DMS153 treated with DMSO at 0.1 percent for 48 hours (cell line): ENCODE data around the gene DCTD.

ENCODE experiments used
- DNase-seq: peaks from one replicate; lab custom pipeline; 2025; ENCODE audit not compliant: unreplicated experiment; lab: John Stamatoyannopoulos, UW

The DCTD gene

DNA sequence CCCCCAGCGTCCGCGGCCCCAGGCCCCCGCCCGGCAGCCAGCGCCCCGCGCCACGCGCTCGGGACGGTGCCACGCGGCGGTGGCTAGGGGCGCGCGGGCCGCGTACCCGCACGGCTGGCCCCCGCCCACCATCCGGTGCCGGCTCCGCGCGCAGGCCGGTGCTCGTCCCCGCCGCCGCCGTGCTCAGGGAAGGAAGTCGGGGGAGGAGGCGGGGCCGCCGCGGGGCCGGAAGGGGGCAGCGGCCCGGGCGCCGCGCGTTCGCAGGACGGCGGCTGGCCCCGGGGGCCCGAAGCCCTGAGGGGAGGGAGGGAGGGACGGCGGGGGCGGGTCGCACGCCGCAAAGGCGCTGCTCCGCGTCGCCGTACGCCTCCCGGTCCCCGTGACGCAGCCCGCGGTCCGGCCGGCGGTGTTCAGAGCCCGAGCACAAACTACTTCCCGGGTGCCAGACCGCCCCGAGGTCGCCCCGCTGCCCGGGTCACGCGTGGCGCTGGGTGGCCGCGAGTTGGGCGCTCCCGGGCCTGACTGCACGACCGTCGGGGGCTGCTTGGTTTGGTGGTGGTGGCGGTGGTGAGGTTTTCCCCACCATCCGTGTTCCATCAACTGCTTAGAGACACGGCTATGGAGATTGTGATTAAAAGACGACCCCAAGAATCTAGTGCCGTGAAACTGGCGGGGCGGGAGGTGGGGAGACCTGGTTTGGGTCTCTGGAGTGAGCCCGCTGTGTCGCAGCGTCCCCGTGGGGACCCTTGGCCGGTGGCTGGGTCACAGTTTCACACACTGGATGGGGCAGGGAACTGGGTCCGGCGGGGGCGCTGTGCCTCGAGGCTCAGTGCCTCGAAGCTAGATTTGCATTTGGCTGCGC, at the start of gene DCTD:
TSS of gene DCTD (minus strand) at position 205 of the 862 bp plus-strand sequence. CDS start 1,818 bp downstream, outside the sequence.
- DNase-seq = peak; percentile 79

DNA sequence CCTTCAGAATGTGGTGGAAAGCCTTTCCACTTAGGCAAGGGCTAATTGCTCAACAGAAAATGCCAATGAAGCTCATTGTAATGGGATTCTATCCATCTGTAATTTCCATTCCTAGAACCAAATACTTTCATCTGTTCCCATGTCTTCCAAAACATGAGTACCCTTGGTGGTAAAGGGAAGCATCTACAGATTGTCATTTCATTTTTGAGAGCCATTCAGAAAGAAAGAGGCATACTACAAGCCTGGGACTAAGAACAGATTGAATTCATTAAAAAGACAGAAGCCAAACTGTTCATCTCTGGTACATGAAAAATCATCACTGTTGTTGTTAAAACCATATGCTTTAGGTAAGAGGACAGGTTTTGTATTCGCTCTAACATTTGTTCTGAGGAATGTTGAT, 43.6 kb upstream of the DCTD start:
- DNase-seq = no peak

DNA sequence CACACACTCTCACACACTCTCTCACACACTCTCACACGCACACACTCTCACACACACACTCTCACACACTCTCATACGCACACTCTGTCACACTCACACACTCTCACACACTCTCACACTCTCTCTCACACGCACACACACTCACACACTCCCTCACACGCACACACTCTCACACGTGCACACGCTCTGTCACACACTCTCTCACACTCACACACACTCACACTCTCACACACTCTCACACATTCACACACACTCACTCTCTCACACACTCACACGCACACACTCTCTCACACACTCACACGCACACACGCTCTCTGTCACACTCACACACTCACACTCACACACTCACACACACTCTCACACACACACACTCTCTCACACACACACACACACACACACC, 43.0 kb upstream of the DCTD start:
- DNase-seq = no peak

DNA sequence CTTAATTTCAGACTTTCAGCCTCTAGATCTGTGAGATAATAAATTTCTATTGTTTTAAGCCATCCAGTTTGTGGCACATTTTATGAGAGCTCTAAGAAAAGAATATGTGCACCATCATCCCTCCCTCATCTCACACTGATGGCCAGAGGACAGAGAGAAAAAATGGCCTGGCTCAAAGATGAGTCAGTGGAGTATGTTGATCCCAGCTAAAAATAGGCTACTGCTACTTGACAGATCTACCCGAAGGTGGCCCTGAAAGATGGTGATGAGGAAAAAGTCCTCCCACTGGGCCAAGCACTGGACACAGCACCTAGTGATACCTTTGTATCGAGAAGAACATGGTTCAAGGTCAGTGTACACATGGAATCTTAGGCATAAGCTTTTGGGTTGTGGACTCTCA, 38.2 kb upstream of the DCTD start:
- no peak for DNase-seq

DNA sequence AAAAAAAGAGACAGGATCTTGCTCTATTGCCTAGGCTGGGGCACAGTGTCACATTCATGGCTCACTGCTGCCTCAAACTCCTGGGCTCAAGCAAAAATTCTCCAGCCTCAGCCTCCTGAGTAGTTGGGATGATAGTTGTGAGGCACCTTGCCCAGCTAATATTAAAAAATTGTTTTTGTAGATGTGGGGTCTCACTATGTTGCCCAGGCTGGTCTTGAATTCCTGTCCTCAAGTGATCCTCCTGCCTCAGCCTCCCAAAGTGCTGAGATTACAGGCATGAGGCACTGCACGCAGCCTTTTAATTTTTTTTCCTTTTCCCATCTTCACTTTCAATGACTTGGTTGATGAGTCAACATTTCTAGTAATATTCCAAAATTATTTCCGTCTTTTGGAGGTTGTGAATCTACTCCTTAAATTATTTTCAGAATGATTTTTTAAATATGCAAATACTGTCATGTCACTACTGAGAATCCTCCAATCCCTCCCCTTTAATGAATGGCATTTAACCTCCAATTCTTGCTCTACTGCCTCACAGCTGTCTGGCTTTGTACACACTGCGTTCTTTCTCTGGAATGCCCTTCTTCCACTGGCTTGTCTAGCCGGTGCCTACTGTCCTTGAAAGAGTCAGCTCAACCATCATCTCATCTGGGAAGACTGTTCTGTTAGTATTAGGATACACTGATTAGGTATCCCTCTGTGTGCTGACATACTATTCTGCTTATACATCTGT, 27.5 kb upstream of the DCTD start:
- DNase-seq = no peak

DNA sequence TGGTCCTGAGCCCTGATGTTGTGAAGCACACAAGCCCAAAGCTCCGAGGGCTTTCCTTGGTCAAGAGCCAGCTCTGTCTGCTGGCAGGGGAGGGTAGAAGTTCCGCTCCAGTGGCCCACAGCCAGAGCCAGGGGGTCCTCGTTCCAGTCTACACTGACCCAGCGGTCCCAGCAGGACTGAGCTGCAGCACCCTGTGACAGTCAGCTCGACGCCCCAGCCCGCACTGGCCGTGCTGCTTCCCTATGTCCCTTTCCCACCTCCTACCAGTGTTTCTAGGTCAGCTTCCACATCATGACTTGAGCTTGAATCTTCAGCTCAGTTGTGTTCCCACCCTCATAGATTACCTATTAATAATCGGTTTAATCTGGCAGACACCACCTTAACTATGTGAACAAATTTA, 22.5 kb upstream of the DCTD start:
- DNase-seq = no peak

DNA sequence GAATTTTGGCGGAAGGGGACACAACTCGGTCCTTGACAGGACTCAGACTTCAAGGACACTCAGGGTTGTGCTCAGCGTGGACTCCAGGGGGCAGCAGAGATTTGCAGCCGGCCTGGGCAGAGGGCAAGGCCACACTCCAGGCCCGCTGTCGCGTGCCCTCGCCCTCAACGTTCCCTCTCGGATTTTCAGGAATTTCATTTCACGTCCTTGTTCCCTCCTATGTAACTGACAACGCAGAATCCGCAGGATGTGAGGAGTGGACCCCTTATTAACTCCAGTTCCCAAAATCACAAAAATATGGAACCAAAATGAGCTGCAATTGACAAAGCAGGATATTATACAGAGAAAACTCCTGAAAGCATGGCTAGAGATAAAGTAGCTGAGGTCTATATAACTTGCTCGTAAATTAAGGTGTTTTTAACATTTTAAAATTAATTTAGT, 21.0 kb upstream of the DCTD start:
- peak; percentile 75 for DNase-seq

DNA sequence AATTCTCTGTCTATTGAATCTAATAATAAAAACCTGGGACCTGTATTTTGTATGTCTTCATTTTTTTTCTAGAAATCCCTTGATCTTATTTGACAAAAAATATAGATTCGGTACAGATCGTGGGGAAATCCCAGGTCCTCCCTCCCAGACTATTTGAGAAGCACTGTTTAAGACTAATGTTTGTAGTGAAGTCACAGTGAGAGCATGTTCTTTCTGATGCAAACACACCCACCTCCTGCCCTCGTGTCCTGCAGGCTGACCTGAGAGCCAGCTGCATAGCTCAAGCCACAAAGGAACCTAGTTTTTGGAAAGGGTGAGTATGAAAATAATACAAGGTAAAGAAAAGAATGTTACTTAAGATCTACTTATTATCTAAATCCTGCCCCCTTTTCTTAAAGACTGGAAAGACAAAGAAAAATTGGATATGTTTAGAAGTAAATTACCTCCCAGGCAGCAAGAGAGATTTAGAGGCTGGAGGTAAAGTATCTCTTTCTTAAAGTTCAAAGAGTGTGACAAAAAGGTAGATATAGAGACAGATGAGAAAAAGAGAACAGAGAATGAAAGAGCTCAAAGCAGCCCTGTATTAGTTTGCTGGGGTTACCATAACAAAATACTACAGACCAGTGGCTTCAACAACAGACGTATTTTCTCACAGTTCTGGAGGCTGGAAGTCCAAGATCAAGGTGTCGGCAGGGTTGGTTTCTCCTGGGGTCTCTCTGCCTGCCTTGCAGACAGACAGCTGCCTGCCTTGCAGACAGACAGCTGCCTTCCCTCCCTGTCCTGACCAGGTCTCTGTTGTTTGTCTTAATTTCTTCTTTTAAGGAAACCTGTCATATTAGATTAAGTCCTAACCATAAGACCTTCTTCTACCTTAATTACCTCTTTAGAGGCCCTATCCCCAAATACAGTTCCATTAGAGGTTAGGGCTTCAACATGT, 20.4 kb upstream of the DCTD start:
- no peak for DNase-seq

DNA sequence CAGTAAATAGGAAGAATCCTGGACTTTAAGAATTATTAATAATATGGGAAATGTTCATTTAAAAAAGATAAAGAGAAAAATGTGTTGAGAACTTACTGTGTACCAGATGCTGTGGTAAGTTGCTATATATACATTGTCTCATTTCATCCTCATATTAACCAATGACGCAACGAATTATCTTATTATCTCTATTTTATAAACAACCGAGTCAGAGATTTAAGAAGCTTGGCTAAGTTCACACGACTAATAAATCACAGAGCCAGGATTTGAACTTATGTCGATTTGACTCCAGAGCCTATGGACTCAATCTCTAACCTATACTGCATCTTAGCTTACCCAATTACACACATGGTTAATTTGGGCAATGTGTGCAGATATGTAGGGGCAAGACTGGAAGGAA, 15.5 kb upstream of the DCTD start:
- DNase-seq = no peak

DNA sequence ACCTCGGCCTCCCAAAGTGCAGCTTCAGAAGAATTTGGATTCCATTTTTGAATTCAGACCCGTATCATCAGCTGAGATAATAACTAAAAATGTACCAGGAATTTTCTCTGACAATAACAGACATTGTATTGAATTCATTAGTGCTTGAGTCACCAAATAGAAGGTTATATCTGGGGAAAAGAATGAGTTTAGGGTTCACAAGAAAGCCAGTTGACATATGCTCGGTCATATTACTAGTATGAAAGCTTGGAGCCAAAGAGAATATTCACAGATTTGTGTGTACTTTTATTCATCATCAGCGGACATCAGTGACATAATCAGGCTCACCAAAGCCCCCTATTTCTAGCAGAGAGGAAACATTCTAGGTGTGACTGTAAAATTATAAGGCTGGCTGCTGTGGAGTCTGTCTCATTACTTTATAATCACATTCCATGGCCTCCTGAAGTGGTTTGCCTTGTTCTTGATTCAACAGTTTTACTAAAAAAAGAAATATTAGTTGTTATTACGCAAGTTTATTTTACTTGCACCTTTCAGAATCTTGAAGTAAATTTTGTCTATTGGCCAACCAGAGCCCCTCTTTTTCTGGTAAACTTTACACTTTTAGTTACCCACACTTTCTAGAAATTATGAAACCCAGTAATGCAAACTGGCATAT, 14.6 kb upstream of the DCTD start:
- no peak for DNase-seq

DNA sequence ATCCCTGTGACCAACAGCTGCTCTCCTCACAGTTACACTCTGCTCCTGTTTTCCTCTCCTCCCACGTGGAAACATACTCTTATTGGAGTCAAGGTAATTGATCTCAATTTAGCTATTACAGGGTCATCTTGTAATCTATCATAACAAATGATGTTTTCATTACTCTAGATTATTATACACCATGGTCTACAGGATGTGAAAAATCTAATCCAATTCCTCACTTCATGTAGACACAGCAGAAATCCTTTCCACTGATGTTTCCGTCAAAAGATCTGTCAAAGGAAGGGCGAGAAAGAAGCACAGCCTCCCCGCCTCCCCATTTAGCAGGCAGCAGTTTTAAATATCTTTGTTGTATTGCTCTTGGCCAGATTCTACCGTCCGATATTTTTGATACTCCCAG, 13.7 kb upstream of the DCTD start:
- DNase-seq = no peak

DNA sequence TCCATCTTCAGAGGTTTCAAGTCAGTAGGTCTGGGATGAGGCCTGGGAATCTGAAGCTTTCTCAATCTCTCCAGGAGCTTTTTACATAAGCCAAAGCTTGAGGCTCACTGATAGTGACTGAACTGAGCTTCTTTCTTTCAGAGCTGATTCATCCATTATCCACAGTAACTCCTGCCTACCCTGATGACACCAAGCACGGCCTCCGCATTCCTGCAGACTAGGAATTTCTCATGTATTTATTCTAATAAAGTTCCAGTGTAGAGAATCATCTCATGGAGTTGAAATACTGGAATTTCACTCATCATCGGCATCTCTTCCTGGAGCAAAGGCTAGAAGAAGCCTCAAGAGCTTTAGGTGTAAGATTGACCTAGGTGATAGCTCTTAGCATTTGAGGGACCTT, 12.1 kb upstream of the DCTD start:
- DNase-seq = no peak

DNA sequence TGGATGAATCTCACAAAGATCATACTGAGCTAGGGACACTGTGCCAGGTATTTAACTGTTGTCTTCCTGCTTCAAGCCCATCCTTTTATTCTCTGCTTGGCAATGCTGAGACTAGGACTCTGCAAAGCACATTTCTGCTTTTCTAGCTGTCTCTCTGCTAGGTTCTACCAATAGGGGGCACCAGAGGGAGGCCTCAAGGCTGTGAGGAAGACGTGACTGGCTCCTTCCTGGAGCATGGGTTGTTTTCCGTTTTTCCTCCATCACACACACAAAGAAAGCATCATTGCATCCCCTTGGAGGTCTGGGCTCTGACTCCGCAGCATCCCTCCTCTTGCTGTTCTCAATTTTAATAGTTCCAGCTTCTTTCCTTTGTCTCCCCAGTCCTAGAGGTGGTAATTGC, 10.9 kb upstream of the DCTD start:
- no peak for DNase-seq

DNA sequence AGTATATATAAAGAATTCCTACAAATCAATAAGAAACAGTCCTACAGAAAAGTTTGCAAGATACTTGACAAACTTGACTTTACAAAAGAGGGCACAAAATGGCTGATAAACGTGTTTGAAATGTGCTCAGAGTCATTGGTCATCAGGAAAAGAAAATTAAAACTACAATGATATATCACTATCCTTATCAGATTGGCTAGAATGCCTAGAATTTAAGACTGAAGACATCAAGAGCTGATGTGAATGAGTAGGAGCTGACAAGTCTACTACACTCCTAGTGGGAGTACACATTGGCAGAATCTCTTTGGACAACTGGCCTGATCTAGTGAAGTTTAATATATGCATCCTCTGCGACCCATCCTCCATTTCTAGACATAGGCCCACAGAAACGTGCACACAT, 10.3 kb upstream of the DCTD start:
- DNase-seq = no peak

DNA sequence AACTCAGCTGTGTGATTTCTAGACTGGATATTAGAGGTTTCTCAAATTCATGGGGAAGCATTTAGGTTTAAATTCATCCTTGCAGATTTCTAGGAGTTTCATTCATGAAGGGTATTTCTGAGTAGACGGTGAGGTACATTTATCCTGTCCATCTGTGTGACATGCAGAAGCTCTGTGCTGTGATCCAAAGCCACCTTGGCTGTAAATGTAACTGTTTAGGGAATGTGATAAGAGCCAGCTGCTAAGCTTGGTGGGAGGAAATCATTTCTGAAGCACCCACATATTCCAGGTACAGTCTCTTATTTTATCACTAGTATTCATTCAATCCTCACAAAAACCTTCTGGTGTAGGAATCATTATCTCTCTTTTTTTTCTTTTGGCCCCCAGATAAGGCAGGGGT, 8.7 kb upstream of the DCTD start:
- DNase-seq = no peak

DNA sequence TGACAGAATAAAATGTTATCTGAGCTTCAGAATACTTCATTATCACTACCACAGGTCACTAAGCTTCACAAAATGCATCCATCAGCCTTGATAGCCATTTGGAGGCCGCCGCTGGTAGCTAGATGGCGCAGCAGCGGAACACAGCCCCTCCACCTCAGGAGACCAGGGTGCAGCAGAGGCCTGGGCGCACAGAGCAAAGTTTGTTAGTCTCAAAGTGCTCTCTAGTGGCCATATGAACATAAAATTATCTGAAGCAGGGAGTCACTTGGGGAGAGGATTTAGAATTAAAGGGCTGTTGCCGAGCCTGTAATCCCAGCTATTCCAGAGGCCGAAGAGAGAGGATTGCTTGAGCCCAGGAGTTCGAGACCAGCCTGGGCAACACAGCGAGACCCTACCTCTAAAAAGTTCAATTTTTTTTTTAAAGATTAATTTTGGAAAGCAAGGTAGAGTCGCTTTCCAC, 8.1 kb upstream of the DCTD start:
- peak; percentile 86 for DNase-seq

DNA sequence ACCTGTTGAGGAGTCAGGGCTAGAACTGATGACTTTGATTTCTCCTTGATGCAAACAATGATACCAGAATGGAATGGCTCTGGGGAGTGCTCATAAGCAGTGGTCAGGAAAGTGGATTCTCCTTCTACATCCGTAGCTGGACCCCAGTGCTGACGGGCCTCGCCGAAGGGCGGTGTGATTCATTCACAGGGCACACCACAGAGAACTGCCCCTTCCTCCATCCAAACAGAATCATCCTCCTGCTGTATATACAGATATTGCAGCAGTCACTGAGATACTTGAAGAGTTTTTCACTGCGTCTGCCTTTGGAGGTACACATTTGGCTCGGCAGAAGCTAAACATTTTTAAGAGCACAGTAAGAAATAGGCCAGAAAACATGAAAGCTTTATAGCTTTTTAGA, 7.3 kb upstream of the DCTD start:
- no peak for DNase-seq

DNA sequence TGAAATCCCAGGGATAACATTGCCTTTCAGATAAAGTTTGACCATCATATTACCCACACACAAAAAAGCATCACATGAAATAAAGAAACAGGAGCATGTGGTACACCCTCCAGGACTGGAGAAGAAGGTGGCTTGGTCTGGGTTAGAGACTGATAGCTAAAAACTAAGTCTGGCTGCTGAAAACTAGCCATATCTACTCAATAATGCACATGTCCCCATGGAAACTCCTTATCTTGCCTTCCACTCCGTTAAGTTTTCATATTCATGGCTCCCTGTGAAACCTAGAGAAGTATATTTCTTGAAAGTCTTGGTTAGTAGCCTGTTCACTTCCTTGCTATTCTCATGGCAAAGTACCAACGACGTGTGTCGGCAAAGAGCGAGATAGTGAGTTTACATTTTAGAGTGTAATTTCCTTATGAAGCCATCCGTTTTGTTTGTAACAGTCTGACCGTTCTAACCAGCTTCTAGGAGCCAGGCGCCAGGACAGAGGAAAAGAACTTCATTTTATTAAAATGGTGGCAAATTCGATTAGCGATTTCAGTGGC, 6.7 kb upstream of the DCTD start:
- no peak for DNase-seq

DNA sequence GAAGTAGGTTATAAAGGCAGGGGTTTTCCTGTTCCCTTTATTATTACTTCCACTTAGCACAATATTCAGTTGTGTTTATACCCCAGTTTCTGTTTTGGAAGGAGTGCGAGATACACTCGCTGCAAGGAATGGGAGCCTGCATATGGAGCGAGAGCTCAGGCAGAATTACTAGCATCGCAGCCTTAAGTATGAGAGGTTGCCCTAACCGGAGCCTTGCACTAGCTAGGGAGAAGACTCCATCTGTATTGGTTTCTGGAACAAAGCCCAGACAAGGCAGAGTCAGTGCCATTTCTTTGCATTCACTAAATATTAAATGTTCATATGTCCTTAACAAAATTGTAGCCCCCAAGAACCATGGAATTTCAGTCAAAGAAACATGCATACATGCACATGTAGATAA, 6.2 kb upstream of the DCTD start:
- no peak for DNase-seq

DNA sequence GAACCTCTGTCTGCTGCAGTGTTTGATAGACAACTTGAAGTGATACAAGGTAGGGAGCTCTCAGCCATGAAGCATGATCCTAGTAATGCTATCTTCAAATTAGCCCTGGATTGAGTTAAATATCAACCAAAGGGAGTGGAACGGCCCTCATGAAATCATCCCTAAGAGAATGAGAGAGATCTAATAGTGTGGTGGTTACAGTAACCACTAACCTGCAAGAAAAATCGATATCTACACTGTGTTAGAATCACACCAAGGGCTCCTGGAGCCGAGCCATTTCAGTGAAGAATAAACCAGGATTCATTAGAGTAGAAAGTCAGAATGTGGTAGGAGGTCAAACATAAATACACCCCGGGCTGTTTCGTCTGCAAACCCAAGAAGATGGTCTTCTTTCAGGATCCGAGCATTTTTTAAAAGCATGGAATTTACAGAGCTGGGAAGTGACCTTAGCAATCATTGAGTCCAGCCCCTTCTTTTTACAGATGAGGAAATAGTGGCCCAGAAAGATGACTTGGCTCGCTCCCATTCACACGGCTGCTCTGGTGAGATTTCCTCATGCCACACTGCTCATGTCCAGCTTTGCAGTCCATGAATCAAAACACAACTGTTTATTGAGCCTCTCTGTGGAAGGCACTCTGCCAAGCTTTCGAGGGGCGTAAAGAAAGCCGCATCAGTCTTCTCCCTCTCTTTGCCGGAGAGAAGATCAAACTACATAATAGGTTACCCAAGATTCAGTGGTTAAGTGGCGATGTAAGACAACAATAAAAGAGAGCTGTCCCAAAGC, 5.5 kb upstream of the DCTD start:
- peak; percentile 43 for DNase-seq
